ENCODE measurements around the gene SULT1C4. TPM values are rescaled to one million over a fixed set of nuclear protein-coding genes. Genes with fewer than 3 reads are reported as not detected.

SULT1C4 gene
- total RNA-seq, 4 donors from 2014 or later, result 3.2 to 9.2 (median 7.5) TPM

DNA sequence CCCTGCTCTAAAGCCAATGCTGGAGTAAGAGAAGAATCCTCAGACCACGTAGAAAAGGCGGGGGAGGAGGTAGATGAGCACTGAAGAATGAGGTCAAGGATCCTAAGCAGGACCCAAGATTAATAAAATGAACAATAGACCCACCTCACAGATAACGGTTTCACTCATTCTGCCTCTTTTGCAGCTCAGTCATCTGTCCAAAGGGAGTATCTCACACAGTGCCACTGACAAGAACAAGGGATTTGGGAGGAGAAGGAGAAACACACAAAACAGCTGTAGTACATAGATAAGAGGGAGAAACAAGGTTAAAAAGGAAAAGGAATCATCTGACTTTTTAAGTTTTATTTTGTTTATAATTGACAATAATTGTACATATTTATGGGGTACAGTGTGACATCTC, 30.9 kb upstream of the SULT1C4 start:
- WGBS, 2 donors, result 79 to 86% methylated on average over 3 of the region's 3 CpGs
- no peaks in the 10 kb centered on the region for H3K9me3 ChIP-seq
- intact Hi-C loops (cut with DNase I), result no loop called here
- no peak for DNase-seq
- TF ChIP-seq POLR2A (IDR thresholded peaks at IDR 0.05), result no peak
- TF ChIP-seq, protein P1, sequence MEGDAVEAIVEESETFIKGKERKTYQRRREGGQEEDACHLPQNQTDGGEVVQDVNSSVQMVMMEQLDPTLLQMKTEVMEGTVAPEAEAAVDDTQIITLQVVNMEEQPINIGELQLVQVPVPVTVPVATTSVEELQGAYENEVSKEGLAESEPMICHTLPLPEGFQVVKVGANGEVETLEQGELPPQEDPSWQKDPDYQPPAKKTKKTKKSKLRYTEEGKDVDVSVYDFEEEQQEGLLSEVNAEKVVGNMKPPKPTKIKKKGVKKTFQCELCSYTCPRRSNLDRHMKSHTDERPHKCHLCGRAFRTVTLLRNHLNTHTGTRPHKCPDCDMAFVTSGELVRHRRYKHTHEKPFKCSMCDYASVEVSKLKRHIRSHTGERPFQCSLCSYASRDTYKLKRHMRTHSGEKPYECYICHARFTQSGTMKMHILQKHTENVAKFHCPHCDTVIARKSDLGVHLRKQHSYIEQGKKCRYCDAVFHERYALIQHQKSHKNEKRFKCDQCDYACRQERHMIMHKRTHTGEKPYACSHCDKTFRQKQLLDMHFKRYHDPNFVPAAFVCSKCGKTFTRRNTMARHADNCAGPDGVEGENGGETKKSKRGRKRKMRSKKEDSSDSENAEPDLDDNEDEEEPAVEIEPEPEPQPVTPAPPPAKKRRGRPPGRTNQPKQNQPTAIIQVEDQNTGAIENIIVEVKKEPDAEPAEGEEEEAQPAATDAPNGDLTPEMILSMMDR (IDR thresholded peaks at IDR 0.05), result no peak
- H3K27me3 ChIP-seq, result no peaks in the 10 kb centered on the region
- H3K4me1 ChIP-seq, result no peaks in the 10 kb centered on the region
- no peak overlapping the region for H3K27ac ChIP-seq
- no peak overlapping the region for H3K4me3 ChIP-seq (replicated peaks in 1 of 3)
- no peaks in the 10 kb centered on the region for H3K36me3 ChIP-seq

DNA sequence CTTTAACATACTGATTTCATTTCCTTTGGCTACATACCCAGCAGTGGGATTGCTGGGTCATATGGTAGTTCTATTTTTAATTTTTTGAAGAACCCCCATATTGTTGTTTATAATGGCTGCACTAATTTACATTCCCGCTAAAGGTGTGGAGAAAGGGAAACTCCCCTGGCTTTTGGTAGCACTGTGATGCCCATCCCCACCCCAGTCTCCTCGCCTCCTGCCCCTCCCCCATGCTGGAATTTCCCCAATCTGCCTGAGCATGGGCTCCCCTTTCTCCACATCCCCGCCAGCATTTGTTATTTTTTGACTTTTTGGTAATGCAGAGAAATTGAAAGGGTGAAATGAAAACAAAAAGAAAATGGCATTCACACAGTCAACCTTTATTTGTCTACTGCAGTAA, 30.0 kb upstream of the SULT1C4 start:
- Histone ChIP-seq H3K27me3 (no peaks in the 10 kb centered on the region), H3K27ac (no peak overlapping the region), H3K4me3 (replicated peaks in 1 of 3) (no peak overlapping the region), H3K36me3 (no peaks in the 10 kb centered on the region), H3K9me3 (no peaks in the 10 kb centered on the region), H3K4me1 (no peaks in the 10 kb centered on the region)
- 72 to 74% methylated on average over 3 of the region's 3 CpGs for WGBS, 2 donors
- DNase-seq, result no peak
- intact Hi-C loops (cut with DNase I), result no loop called here
- no peak for TF ChIP-seq POLR2A (IDR thresholded peaks at IDR 0.05)
- TF ChIP-seq, protein P1 (IDR thresholded peaks at IDR 0.05), result no peak

DNA sequence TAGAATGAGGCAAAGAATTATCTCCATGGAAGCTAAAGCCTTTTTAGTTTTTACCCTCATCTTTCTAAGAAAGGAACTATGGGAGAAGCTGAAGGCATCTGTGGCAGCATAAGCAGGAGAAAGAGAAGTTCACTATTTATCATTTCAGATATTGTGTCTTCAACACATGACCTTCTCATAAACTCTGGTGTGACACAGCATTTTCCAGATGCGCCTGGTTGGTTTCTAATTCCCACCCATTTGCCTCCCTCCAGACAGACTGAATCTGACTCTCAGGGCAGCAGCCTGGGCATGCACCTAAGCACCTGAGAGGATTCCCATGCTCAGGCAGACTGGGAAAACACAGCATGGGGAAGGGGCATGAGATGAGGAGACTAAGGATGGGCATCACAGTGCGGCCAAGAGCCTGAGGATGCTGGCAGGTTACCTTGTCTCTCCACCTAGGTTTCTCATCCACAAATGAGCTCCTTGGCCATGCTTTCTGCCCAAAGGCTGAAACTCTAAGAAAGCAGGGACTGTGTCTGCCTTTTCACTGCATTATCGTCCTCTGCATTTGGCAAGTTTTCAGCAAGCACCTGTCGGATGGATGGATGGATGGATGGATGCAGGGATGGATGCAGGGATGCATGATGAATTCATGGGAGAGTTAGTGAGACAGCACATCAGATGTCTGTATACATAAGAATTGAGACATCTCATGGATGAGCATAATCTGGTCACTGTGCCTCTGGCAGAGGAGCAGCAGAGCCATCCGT, 28.8 kb upstream of the SULT1C4 start:
- no peaks in the 10 kb centered on the region for H3K27me3 ChIP-seq
- no peaks in the 10 kb centered on the region for H3K9me3 ChIP-seq
- H3K36me3 ChIP-seq, result no peaks in the 10 kb centered on the region
- WGBS, 2 donors, result 86 to 91% methylated on average over 5 of the region's 5 CpGs
- no peak overlapping the region for H3K4me3 ChIP-seq (replicated peaks in 1 of 3)
- no peak overlapping the region for H3K27ac ChIP-seq
- DNase-seq, result peak in 1 of 2 donors; percentile 24
- no peaks in the 10 kb centered on the region for H3K4me1 ChIP-seq
- intact Hi-C loops (cut with DNase I), result no loop called here
- TF ChIP-seq, protein P1 (IDR thresholded peaks at IDR 0.05), result no peak
- no peak for TF ChIP-seq POLR2A (IDR thresholded peaks at IDR 0.05)

DNA sequence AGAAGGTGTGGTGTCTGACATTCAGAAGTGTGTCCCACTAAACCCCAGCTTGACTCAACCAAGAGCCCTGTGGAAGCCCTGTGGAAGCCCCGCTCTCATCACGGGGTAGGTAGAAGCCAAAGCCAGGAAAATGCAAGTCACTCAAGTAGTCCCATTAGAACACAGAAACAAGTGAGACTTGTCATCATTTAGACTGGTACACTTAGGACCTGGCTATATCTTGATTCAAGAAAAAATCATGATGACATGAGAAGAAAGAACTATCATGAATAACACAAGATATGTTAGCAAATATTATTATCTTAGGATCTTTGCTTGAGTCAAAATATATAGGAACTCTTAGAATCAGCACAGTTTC, 28.2 kb upstream of the SULT1C4 start:
- Histone ChIP-seq H3K36me3 (no peaks in the 10 kb centered on the region), H3K9me3 (no peaks in the 10 kb centered on the region), H3K4me1 (no peaks in the 10 kb centered on the region), H3K27ac (no peak overlapping the region), H3K27me3 (no peaks in the 10 kb centered on the region), H3K4me3 (replicated peaks in 1 of 3) (no peak overlapping the region)
- WGBS, 2 donors, result 84 to 90% methylated on average over 2 of the region's 2 CpGs
- no peak for DNase-seq
- intact Hi-C loops (cut with DNase I), result no loop called here
- TF ChIP-seq POLR2A (IDR thresholded peaks at IDR 0.05), result no peak
- TF ChIP-seq, protein P1 (IDR thresholded peaks at IDR 0.05), result no peak

DNA sequence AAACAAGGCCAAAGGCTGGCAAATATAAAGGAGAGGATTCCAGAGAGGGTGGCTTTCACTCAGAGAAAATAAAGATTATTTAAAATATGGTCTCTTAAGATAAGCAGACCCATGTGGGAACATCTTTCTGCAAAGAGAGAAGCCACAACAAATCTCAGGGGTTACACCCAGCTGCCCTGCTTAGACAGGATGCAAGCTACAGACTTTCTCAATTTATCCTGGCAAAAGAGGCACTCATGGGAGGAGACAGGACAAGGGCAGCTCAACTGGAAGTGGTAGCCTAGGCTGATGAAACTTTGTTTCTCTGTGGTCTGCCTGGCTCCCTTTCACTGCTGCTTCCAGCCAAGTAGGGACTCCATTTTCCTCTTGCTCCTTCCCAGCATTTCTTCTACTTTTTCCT, 25.9 kb upstream of the SULT1C4 start:
- Histone ChIP-seq H3K9me3 (no peaks in the 10 kb centered on the region), H3K36me3 (no peaks in the 10 kb centered on the region), H3K27me3 (no peaks in the 10 kb centered on the region), H3K4me1 (no peaks in the 10 kb centered on the region), H3K27ac (no peak overlapping the region), H3K4me3 (replicated peaks in 1 of 3) (no peak overlapping the region)
- intact Hi-C loops (cut with DNase I), result no loop called here
- no peak for DNase-seq
- TF ChIP-seq, protein P1 (IDR thresholded peaks at IDR 0.05), result no peak
- TF ChIP-seq POLR2A (IDR thresholded peaks at IDR 0.05), result no peak

Measured in thyroid gland (tissue), 4 donors.